ENCODE results near the gene KRT34.

KRT34 gene

DNA sequence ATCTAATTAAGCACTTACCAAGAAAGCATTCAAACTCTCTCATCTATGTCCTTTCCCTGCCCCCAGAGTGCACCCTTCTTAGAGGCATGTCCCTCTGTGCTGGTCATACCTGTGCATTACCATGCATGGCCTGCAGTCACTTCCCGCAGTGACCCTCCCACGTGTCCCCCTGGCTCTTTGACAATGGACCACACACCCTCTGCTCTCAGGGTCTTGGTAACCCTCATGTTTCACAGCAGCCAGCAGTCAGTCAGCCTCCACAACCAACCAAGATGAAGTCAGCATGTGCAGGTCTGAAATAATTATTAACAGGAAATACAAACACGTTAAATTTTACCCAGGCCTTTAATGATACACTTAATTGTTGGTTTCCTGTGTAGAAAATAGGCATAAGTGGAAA lies 41.6 kb downstream of the KRT34 start:
- no peak for DNase-seq (ENCODE audit: low read depth)
- TF ChIP-seq, protein P1, sequence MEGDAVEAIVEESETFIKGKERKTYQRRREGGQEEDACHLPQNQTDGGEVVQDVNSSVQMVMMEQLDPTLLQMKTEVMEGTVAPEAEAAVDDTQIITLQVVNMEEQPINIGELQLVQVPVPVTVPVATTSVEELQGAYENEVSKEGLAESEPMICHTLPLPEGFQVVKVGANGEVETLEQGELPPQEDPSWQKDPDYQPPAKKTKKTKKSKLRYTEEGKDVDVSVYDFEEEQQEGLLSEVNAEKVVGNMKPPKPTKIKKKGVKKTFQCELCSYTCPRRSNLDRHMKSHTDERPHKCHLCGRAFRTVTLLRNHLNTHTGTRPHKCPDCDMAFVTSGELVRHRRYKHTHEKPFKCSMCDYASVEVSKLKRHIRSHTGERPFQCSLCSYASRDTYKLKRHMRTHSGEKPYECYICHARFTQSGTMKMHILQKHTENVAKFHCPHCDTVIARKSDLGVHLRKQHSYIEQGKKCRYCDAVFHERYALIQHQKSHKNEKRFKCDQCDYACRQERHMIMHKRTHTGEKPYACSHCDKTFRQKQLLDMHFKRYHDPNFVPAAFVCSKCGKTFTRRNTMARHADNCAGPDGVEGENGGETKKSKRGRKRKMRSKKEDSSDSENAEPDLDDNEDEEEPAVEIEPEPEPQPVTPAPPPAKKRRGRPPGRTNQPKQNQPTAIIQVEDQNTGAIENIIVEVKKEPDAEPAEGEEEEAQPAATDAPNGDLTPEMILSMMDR (conservative IDR thresholded peaks at IDR 0.05; ENCODE audit: low read depth, low read length): no peak
- no peak overlapping the region for H3K4me3 ChIP-seq (ENCODE audit: low read length)

DNA sequence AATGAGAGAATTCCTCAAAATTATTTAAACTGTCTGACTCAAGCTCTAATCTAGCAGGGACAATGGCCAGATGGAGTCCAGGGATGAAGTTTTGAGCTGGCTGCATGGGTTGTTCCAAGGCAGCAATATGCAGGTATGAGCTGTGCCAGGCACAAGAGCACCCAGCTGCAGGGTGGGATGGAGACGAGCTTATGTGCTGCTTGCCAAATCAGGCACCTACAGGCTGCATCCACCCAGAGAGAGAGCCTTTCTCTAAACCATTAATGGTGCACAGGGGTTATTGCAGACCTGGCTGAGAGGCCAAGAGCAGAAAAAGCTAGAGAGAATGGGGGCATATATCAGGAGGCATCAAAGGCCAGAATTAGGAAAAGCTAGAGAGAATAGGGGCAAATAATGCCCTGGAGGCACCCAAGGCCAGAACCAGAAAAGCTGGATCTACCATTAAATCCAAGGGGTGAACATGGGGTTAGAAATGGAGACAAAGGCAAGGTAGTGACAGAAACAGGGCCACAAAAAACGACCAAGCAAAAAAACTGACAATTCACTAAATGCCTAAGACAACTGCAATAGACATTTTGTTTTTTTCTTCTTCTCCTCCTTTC lies 42.4 kb downstream of the KRT34 start:
- no peak overlapping the region for H3K4me3 ChIP-seq (ENCODE audit: low read length)
- no peak for DNase-seq (ENCODE audit: low read depth)
- TF ChIP-seq, protein P1 (conservative IDR thresholded peaks at IDR 0.05; ENCODE audit: low read depth, low read length): no peak

DNA sequence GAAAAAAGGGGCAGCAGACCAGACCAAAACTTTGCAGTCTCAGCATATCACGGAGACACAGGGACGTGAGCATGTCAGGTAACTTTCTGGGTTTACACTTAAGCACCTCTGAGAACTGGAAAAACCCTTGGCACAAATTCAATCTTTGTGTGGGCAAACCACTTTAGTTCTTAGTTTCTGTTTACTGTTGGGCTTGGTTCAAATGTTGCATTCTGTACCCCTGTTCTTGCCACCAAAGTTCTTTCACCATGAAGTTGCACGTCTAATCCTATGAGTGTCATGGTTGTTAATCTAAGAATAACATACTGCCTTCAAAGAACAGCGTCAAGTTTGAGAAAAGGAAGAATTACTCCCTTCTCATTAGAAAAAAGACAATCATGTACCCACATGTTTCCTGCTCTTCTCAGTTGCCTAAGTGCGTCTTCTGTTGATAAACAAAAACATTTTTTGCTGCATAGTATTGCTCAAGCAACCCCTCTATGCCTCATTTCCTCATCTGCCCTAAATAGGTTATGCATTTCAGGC lies 43.1 kb downstream of the KRT34 start:
- TF ChIP-seq, protein P1 (conservative IDR thresholded peaks at IDR 0.05; ENCODE audit: low read depth, low read length): no peak
- no peak for DNase-seq (ENCODE audit: low read depth)
- no peak overlapping the region for H3K4me3 ChIP-seq (ENCODE audit: low read length)

DNA sequence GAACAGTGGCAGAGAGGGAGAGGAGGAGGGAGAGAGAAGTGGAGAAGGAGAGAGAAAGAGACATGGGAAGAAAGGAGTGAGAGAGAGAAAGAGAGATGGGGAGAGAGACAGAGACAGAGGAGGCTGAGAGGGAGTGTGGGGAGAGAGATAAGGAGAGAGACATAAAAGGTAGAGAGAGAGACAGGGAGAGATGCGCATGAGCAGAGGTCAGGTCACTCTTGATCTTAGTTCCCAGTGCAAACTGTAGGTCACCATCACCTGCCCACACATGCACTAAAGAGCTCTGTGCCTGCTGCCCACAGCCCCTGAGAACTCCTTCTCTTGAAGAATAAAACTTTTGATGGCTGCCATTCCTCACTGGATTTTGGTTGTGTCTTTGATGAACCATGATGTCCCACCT lies 46.4 kb downstream of the KRT34 start:
- H3K4me3 ChIP-seq (ENCODE audit: low read length): no peak overlapping the region
- TF ChIP-seq, protein P1 (conservative IDR thresholded peaks at IDR 0.05; ENCODE audit: low read depth, low read length): no peak
- DNase-seq (ENCODE audit: low read depth): no peak

DNA sequence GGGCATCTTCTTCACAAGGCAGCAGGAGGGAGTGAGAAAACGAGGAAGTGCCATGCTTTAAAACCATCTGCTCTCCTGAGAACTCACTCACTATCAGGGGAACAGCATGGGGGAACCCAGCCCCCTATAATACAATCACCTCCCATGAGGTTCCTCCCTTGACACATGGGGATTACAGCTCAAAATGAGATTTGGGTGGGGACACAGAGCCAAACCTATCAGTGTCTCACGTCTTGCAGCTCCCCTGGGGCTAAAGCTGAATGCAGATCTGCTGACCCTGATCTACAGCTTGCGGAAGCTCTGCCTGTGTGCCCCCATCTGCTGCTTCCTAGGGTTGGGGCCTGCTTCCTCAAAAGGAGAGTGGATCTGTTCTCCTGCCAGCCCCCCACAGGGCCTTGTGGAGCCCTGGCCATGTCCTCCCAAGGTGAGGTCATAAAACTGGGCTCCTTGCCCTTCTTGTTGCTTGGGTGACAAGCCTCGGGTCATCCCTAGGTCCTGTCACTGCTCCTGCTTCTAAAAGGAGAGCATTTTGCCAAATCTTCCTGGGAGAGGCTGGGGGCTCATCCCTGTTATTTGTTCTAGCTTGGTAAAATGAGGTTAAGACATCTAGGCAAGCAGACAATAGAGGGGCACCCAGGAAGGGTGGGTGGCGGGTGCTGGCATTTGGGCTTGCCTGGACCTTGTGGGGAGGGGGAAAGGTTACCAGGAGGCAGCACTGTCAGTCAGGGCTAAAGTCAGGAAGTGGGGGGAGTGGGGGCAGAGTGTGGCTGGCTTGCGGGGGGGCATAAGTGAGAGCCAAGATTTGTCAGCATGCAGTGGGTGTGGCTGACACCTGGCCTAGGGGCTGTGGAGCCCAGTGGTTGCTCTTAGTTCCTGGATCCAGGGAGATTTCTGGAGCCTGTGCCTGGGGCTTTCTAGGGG lies 47.5 kb downstream of the KRT34 start:
- no peak for DNase-seq (ENCODE audit: low read depth)
- H3K4me3 ChIP-seq (ENCODE audit: low read length): no peak overlapping the region
- TF ChIP-seq, protein P1 (conservative IDR thresholded peaks at IDR 0.05; ENCODE audit: low read depth, low read length): no peak

DNA sequence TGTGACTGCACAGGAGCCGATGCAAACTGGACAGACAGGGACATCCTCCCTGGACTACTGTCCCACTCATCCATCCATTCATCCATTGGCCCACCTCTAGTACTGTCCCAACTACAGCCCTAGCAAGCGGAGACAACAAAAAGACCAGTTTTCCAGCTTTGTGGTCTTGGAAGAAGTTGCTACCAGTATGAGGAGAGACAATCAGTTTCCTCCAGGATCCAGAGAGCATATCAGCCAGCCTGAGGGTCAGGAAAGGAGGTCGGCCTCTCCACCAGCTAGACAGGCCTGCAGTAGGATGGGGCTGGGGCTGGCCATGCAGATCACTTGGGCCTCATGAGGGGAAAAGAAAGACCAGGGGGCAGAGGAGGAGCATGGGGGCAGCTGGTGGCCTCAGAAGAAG lies 48.3 kb downstream of the KRT34 start:
- TF ChIP-seq, protein P1 (conservative IDR thresholded peaks at IDR 0.05; ENCODE audit: low read depth, low read length): no peak
- no peak for DNase-seq (ENCODE audit: low read depth)
- H3K4me3 ChIP-seq (ENCODE audit: low read length): no peak overlapping the region

All from retinal pigment epithelial cell (primary cell).